ENCODE measurements around the gene DIP2B. TPM values are rescaled to one million over a fixed set of nuclear protein-coding genes. Genes with fewer than 3 reads are reported as not detected.
A peak's percentile ranks its signal among the peaks of the same experiment; 100 is the strongest.

DIP2B gene
- total and polyA plus RNA-seq, 2 of the 13 experiments (the other 11 are each of a cell fraction or from before 2014, with no cell fraction given): 32.1 to 35.8 TPM

- TF ChIP-seq TFAP4 (IDR thresholded peaks at IDR 0.05; ENCODE audit: borderline replicate concordance, low read depth) (peak; percentile 47; the same call in 1 of the 2 replicates), SOX5 (CRISPR knock-in tag; IDR thresholded peaks at IDR 0.05; ENCODE audit: borderline replicate concordance) (peak; percentile 36; the same call in 1 of the 2 replicates), CREM (IDR thresholded peaks at IDR 0.05) (0 out of 2 replicates have a peak, but pooled peaks have one; percentile 15), CREM (CRISPR knock-in tag; IDR thresholded peaks at IDR 0.05) (no peak)
- TF ChIP-seq, protein P1, sequence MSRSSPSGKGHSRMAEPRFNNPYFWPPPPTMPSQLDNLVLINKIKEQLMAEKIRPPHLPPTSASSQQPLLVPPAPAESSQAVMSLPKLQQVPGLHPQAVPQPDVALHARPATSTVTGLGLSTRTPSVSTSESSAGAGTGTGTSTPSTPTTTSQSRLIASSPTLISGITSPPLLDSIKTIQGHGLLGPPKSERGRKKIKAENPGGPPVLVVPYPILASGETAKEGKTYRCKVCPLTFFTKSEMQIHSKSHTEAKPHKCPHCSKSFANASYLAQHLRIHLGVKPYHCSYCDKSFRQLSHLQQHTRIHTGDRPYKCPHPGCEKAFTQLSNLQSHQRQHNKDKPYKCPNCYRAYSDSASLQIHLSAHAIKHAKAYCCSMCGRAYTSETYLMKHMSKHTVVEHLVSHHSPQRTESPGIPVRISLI (CRISPR knock-in tag; IDR thresholded peaks at IDR 0.05; ENCODE audit: borderline replicate concordance): peak; percentile 79
Observed at GRCh38 chr12:50659260-50659659, 154.5 kb downstream of the DIP2B start (continued).

DNA sequence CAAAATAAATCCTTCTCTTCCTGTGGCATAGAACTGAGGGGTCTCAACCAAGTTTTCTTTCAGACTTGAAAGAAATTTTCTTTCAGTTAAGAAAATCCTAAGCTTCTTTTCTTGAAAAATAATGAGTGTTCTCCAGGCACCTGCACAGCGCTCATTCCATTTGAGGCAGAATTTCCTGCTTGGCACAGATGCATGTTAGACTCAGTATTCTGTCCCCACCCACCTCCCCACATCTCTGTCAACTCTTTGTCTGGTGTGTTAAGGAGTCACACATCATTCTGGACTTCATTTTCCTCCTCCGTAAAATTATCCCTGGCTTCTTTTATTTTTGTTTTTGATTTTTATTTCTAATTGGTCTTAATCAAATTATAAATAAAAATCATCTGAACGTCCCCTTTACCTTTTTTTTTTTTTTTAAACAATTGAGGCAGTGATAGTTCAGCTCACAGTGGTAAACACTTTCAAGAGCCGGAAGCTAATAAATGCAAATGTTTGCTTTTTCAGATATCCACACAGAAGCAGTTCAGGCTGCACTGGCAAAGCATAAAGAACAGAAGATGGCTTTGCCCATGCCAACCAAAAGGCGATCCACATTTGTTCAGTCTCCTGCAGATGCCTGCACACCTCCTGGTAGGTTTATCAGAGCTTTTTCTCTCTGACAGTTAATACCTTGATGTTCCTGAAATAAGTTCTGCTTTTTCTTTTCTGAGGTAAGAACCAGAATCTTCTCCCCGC lies 155.1 kb downstream of the DIP2B start:
- Histone ChIP-seq H3K4me3 (replicated peaks in 1 of 3; ENCODE audit: insufficient read depth in 1 of 3, low read depth in 2 of 3, low read length in 3 of 3) (no peak overlapping the region), H3K4me1 (ENCODE audit: insufficient read depth, low read length) (peaks cover 65% of the 10 kb centered on the region), H2AFZ (ENCODE audit: low read length) (no peak overlapping the region), H3K27ac (ENCODE audit: extremely low read length, insufficient read depth, low read length) (peak overlapping the region; percentile 61), H3K9me3 (ENCODE audit: low read length) (no peaks in the 10 kb centered on the region), H3K4me2 (ENCODE audit: low read depth, low read length) (no peak overlapping the region), H3K9ac (ENCODE audit: insufficient read depth, low read depth, low read length) (no peak overlapping the region), H3K27me3 (ENCODE audit: control insufficient read depth in 1 of 2, insufficient read depth in 2 of 2, low read length in 2 of 2) (no peaks in the 10 kb centered on the region), H4K20me1 (ENCODE audit: insufficient read depth, low read length) (no peaks in the 10 kb centered on the region), H3K79me2 (ENCODE audit: insufficient read depth, low read length) (peaks cover 7% of the 10 kb centered on the region), H3K36me3 (replicated peaks in 1 of 2; ENCODE audit: control insufficient read depth in 1 of 2, insufficient read depth in 2 of 2, low read length in 2 of 2) (peaks cover 12 to 26% of the 10 kb centered on the region in 2 experiments; a peak in 3 of 5 replicates)
- peak; percentile 45; the same call in 1 of the 3 replicates for ATAC-seq
- no TSS peak for BruUV-seq (replicated peaks)
- FAIRE-seq: no peak
- in situ Hi-C loops (cut with HindIII; ENCODE audit: extremely low pct_ligation_motif_present, low pct_unique_long_range_greater_than_20kb): no loop called here
- ChIA-PET POLR2A (interaction anchor here (1.0 to 1.3 kb wide), 3 partner anchors 11 to 104 kb away, joined by 3 to 4 read pairs (median 3); no protein-coding TSS in a partner anchor), CTCF (ENCODE audit: low intra/inter-chr PET ratio, low total read pairs) (no interaction called here)
- WGBS (ENCODE audit: low lambda C conversion rate): 80% methylated on average over 6 of the region's 6 CpGs
- intact Hi-C loops (cut with micrococcal nuclease; ENCODE audit: unreplicated experiment): no loop called here
- TF ChIP-seq ZNF550 (CRISPR knock-in tag; IDR thresholded peaks at IDR 0.05; ENCODE audit: borderline replicate concordance): no peak
- TF ChIP-seq ZSCAN22 (CRISPR knock-in tag; IDR thresholded peaks at IDR 0.05): peak; percentile 85
- DNase-seq (ENCODE audit: low spot score): no peak
